Measurements from ENCODE around the gene ANO2.

ANO2 gene

DNA sequence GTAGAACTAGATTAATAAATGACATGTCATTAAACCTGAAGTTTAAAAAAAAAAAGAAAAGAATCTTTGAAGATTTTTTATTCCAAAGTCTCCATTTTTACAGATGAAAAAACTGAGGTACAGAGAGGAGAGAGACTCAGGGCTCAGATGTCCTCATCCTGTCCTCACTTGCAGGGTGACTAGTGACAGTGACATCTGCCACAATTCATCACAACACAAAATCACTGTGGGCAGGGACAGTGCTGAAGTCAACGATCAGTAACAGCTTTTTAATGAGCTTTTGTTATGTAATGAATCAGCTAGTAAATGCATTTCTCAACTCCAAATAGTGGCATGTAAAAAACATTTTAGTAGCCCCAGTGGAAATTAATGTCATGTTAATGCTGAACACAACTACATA, 374.6 kb downstream of the ANO2 start:
- H3K79me2 ChIP-seq (ENCODE audit: control insufficient read depth, low read length) = no peaks in the 10 kb centered on the region
- no peaks in the 10 kb centered on the region for H3K27me3 ChIP-seq (ENCODE audit: control insufficient read depth, low read length)
- TF ChIP-seq, protein P1, sequence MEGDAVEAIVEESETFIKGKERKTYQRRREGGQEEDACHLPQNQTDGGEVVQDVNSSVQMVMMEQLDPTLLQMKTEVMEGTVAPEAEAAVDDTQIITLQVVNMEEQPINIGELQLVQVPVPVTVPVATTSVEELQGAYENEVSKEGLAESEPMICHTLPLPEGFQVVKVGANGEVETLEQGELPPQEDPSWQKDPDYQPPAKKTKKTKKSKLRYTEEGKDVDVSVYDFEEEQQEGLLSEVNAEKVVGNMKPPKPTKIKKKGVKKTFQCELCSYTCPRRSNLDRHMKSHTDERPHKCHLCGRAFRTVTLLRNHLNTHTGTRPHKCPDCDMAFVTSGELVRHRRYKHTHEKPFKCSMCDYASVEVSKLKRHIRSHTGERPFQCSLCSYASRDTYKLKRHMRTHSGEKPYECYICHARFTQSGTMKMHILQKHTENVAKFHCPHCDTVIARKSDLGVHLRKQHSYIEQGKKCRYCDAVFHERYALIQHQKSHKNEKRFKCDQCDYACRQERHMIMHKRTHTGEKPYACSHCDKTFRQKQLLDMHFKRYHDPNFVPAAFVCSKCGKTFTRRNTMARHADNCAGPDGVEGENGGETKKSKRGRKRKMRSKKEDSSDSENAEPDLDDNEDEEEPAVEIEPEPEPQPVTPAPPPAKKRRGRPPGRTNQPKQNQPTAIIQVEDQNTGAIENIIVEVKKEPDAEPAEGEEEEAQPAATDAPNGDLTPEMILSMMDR (IDR thresholded peaks at IDR 0.05; ENCODE audit: low read depth, low read length, poor library complexity, severe bottlenecking) = no peak
- H3K36me3 ChIP-seq (ENCODE audit: control insufficient read depth, low read length) = no peaks in the 10 kb centered on the region
- H3K9me2 ChIP-seq (replicated peaks; ENCODE audit: control insufficient read depth, low read length) = no peaks in the 10 kb centered on the region
- H3F3A ChIP-seq (ENCODE audit: control insufficient read depth, insufficient read depth) = no peaks in the 10 kb centered on the region
- H3K4me1 ChIP-seq (ENCODE audit: control insufficient read depth, low read length) = no peaks in the 10 kb centered on the region
- no peaks in the 10 kb centered on the region for H3K9me3 ChIP-seq (ENCODE audit: control insufficient read depth, insufficient read depth, low read length)
- H4K20me1 ChIP-seq (ENCODE audit: control insufficient read depth, insufficient read depth, low read depth, low read length) = no peaks in the 10 kb centered on the region
- no peak overlapping the region for H3K4me2 ChIP-seq (ENCODE audit: low read length)
- H3K27ac ChIP-seq (ENCODE audit: low read depth, low read length) = no peak overlapping the region
- no peak overlapping the region for H3K4me3 ChIP-seq (ENCODE audit: low read length)

DNA sequence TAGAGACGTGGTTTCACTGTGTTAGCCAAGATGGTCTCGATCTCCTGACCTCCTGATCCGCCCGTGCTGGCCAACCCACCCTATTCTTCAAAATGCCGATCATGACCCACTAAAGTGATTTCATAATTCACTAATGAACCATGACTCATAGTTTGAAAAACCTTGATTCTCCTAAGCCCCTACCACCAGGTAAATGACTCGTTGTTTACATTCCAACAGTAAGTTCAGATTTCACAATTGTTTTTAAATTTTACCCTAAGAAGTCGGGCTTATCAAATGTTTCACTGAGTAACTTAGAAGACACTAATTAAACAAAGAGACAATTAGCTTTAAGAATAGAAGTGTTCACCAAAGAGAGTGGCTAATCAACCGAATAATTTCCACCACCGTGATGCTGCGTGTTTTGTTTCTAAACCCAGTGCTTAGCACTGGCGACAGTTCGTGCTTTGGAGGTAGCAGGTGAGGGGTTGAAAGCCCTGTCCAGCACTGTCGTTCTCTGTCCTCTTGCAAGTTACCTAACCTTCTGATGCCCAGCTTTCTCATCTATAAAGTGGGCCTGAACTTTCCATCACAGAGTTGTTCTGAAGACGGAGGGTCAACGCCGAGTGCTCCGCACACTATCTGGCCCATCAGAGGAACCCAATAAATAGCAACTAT, 376.6 kb downstream of the ANO2 start:
- Histone ChIP-seq H3K79me2 (ENCODE audit: control insufficient read depth, low read length) (no peaks in the 10 kb centered on the region), H3K27ac (ENCODE audit: low read depth, low read length) (no peak overlapping the region), H3K27me3 (ENCODE audit: control insufficient read depth, low read length) (no peaks in the 10 kb centered on the region), H4K20me1 (ENCODE audit: control insufficient read depth, insufficient read depth, low read depth, low read length) (no peaks in the 10 kb centered on the region), H3K9me3 (ENCODE audit: control insufficient read depth, insufficient read depth, low read length) (no peaks in the 10 kb centered on the region), H3K4me1 (ENCODE audit: control insufficient read depth, low read length) (no peaks in the 10 kb centered on the region), H3K9me2 (replicated peaks; ENCODE audit: control insufficient read depth, low read length) (no peaks in the 10 kb centered on the region), H3K4me3 (ENCODE audit: low read length) (no peak overlapping the region), H3K36me3 (ENCODE audit: control insufficient read depth, low read length) (no peaks in the 10 kb centered on the region), H3K4me2 (ENCODE audit: low read length) (no peak overlapping the region), H3F3A (ENCODE audit: control insufficient read depth, insufficient read depth) (no peaks in the 10 kb centered on the region)
- TF ChIP-seq, protein P1 (IDR thresholded peaks at IDR 0.05; ENCODE audit: low read depth, low read length, poor library complexity, severe bottlenecking) = no peak
- TF ChIP-seq EZH2phosphoT487 (IDR thresholded peaks at IDR 0.05; ENCODE audit: borderline replicate concordance, low read length) = no peak

DNA sequence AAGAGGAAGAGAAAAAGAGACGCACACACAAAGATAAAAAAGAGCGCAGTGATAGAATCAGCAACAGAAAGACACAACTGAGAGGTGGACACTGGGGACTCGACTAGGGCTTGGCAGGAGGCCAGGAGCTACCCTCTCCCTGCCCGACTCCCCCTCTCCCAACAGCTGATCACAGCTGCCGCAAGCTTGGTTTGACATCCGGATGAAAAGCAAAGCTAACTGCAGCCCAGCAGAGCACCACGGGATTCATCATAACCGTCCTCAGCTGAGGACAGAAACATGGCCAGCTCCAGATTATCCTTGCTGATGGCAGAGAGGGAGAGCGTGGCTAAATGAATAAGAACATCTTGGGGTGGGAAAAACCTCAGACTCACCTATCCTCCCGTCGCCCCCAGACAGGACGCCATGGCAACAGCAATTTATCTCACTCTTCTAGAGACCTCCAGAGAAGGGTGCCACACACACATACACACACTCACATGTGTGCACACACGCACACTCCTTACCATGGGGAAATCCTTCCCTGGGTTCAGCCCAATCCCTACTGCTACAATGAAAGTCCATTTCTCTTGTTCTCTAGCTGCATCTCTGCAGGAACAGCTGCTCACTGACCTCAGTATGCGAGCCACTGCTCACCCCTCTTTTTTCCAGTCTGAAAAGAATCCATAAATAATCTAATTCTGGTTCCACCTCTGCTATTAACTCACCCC, 377.9 kb downstream of the ANO2 start:
- Histone ChIP-seq H3K4me1 (ENCODE audit: control insufficient read depth, low read length) (no peaks in the 10 kb centered on the region), H4K20me1 (ENCODE audit: control insufficient read depth, insufficient read depth, low read depth, low read length) (no peaks in the 10 kb centered on the region), H3K27ac (ENCODE audit: low read depth, low read length) (no peak overlapping the region), H3K9me3 (ENCODE audit: control insufficient read depth, insufficient read depth, low read length) (no peaks in the 10 kb centered on the region), H3K79me2 (ENCODE audit: control insufficient read depth, low read length) (no peaks in the 10 kb centered on the region), H3K9me2 (replicated peaks; ENCODE audit: control insufficient read depth, low read length) (no peaks in the 10 kb centered on the region), H3K4me3 (ENCODE audit: low read length) (no peak overlapping the region), H3F3A (ENCODE audit: control insufficient read depth, insufficient read depth) (no peaks in the 10 kb centered on the region), H3K27me3 (ENCODE audit: control insufficient read depth, low read length) (no peaks in the 10 kb centered on the region), H3K36me3 (ENCODE audit: control insufficient read depth, low read length) (no peaks in the 10 kb centered on the region), H3K4me2 (ENCODE audit: low read length) (no peak overlapping the region)
- TF ChIP-seq, protein P1 (IDR thresholded peaks at IDR 0.05; ENCODE audit: low read depth, low read length, poor library complexity, severe bottlenecking) = no peak
- no peak for TF ChIP-seq EZH2phosphoT487 (IDR thresholded peaks at IDR 0.05; ENCODE audit: borderline replicate concordance, low read length)

Measured in DOHH2 (cell line).